Stimulated activated CD8-positive, alpha-beta memory T cell treated with anti-CD3 and anti-CD28 coated beads, Interleukin-4, amount 100 ng/mL, for 4 hours (primary cell): ENCODE data around the gene DENND5B.

Experiments used
- DNase-seq, 2 donors: peaks; one replicate each; pipeline ENCODE4 v3.0.0-alpha.2; 2020; ENCODE audit warnings: low read depth in 2 of 2, low spot score in 1 of 2

DENND5B gene

DNA sequence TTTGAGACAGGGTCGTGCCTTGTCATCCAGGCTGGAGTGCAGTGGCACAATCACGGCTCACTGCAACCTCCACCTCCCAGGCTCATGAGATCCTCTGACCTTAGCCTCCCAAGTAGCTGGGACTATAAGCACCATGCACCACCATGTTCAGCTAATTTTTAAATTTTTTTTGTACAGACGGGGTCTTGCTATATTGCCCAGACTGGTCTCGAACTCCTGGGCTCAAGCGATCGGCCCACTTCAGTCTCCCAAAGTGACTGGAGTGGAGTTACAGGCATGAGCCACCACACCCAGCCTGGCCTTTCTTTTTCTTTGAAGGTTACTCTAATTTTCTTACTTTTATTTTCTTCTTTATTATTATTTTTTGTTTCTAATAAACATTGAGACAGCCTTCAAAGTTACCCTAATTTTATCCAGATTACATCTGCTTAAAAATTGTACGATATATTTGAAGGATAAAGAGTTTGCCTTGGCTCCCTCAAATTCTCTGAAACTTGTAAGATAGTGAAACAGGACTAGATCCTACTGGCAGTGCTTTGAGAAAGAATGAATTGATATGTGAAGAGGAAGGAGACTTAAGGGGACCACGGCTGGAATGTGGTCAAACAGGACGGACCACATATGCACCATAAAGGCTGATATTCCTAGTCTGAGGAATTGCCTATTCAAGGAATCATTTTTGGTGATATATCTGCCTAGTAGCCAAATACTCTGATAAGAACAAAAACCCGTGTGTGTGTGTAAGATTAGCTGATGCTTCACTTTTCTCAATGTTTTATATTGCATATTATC, 250.9 kb downstream of the DENND5B start:
- no peak for DNase-seq

DNA sequence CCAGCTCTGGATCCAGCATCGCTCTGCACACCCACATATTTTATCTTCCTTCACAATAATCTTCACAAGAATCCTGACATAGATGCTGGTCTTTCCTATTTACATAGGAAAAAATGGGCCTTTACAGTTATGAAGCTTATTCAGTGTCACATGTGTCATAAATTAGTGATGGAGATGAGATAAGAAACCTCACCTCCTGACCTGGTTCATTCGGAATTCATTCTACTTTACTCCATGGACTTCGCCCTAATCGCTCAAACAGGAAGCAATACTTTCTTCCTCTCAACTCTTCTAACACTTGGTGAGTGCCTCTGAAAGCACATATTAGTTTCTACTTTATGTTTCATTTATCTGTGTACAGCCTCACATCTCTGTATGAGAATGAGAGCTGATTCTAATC, 253.0 kb downstream of the DENND5B start:
- DNase-seq: no peak
